Fibroblast of mammary gland (primary cell): ENCODE results near the gene RAB13.

Experiments
- DNase-seq: peaks from one replicate; pipeline ENCODE4 v3.0.0-alpha.2; 2010; ENCODE audit warnings: low read depth
- H3K4me3 ChIP-seq: 2 replicates; pipeline ENCODE4 v1.5.1; 2011; ENCODE audit warnings: low read depth, mild to moderate bottlenecking, low read length, moderate library complexity; ENCODE audit not compliant: control insufficient read depth
- CTCF ChIP-seq: conservative IDR thresholded peaks from 2 replicates; pipeline ENCODE4 v1.5.1; 2011; ENCODE audit warnings: low read depth, low read length, inconsistent platforms; ENCODE audit not compliant: control insufficient read depth, insufficient read depth

RAB13 gene

DNA sequence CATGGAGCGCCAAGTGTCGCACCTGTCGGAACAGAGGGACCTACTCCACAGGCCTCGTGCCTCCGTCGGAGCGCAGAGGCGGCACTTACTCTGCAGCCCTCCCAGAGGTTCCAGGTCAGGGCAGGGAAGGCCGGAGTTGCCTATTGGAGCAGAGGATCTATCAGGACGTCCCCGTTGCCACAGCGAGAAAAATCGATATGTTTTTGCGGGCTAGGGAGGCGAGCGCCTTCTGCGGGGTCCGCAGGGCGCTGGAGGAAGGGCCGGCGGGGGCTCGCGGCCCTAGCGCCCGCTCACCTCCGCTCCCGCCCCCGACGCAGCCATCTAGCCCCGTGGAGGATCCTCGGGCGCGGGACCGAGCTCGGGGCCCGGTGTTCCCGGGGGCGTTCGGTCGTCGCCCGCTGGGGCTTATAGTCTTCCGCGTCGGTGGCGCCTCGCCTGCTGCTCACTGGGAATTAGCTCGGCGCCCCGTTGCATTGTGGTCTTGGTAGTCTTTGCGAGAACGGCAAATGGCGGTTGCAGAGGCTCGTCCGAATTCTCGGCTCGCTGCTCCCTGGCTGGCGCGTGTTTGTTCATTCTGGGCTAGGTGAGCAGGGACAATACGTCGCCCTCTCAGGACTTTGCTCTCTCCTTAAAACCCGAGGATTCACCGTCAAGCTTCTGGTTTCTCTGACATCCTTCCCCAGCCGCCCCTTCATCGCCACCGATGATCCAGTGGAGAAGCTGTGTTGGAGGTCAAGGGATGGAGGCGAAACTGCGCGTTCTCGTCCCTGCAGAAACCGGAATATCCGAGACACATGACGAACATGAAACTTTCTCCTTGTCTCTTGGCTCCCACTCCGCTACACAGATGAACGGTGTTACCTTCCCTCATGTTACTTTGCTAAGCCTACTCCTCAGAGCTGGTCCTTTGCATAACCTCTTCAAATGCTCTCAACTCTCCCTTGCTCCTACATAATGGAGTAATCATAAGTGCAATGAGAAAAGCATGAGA lies 8.6 kb downstream of the RAB13 start, which contains the start of gene JTB:
Gene JTB (minus strand): TSS at position 425 of the 991 bp plus-strand sequence. CDS start 422 bp downstream, at position 3.
- DNase-seq = peak; percentile 78
- peak within 1 kb of the TSS; percentile 95 for H3K4me3 ChIP-seq
- no peak for TF ChIP-seq CTCF

- peak overlapping the region; percentile 95 for H3K4me3 ChIP-seq
- DNase-seq = no peak
- no peak for TF ChIP-seq CTCF
Observed at GRCh38 chr1:153976819-153977249, 9.3 kb downstream of the RAB13 start.

DNA sequence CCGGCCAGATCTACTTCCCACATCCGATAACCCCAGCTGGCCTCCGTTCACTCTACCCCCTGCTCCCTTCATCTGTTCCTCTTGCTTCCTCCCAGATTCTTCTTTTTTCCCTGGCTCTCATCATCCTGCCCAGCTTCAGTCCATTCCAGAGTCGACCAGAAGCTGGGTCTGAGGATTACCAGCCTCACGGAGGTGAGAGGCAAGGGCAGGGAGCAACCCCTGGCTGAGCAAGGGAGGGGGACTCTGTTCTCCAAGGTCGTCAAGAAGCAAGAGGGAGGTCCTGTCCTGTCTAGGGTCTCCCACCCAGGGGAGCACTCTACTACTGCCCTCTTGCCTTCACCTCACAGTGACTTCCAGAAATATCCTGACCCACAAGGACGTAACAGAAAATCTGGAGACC lies 12.6 kb downstream of the RAB13 start:
- no peak for DNase-seq
- no peak overlapping the region for H3K4me3 ChIP-seq
- no peak for TF ChIP-seq CTCF

DNA sequence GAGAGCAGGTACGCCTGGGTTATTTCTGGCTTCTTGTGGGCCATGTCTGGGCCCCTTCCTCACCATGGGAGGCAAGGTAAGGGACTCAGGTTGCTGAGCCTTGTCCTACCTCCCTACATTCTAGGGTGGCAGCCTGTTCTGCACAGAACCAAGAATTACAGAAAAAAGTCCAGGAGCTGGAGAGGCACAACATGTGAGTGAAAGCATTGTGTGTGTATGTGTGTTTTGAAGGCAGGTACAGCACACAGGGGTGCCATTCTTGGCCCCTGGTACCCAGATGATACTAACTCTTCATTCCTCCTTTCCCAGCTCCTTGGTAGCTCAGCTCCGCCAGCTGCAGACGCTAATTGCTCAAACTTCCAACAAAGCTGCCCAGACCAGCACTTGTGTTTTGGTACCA lies 13.1 kb downstream of the RAB13 start:
- DNase-seq = no peak
- no peak for TF ChIP-seq CTCF
- no peak overlapping the region for H3K4me3 ChIP-seq

GRCh38 chr1:153970346-153970745 lies 15.8 kb downstream of the RAB13 start:
- DNase-seq = no peak
- TF ChIP-seq CTCF = no peak
- H3K4me3 ChIP-seq = no peak overlapping the region

DNA sequence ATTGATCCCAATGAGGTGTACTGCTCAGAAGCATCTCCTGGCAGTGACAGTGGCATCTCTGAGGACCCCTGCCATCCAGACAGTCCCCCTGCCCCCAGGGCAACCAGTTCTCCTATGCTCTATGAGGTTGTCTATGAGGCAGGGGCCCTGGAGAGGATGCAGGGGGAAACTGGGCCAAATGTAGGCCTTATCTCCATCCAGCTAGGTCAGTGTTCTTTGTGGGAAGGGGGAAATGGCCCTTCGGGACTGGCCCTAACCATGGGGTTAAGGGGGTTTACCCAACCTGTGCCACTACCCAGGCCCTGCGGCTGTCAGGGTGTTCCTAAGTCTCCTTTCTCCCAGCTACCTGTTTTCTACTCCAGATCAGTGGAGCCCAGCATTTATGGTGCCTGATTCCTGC lies 17.2 kb downstream of the RAB13 start:
- H3K4me3 ChIP-seq = no peak overlapping the region
- no peak for TF ChIP-seq CTCF
- no peak for DNase-seq
